Sciatic nerve (tissue), 2 donors: ENCODE results near the gene FGF14. TPM values are rescaled to one million over a fixed set of nuclear protein-coding genes. Genes with fewer than 3 reads are reported as not detected.
"Not testable (repeated sequence)": the region's sequence is repeated elsewhere in the genome, so short reads cannot be mapped to it uniquely, and the experiment has no call there.

ENCODE experiments used
- ATAC-seq: fragments of 200-7000 bp; cut with Tn5 transposase; one replicate; pipeline ENCODE4 v1.9.1; 2020; ENCODE audit warnings: mild to moderate bottlenecking, moderate library complexity
- DNase-seq: peaks from one replicate; pipeline ENCODE4 v3.0.0-alpha.2; 2020; ENCODE audit warnings: low spot score
- intact Hi-C: fragments of 100-400 bp; cut with DNase I; formaldehyde crosslinking; loops from one replicate; pipeline ENCODE4 v1.14.2; 2022
- total RNA-seq: library from RNA; stranded (reverse); fragmentation: NEBNext Ultra II Directional; extraction: Animal tissue kit (Norgen Biotek cat#: 25700); gene quantifications from one replicate; pipeline ENCODE4 v1.2.1, GENCODE V29; 2021
- donor health status: DM: no; HTN: no; CAD: no.
- donor health status: DM: no; HTN: no; CAD: no.

Gene FGF14
- total RNA-seq, 1 donor from 2014 or later, result 1.4 TPM

GRCh38 chr13:102028868-102029267 is 373.0 kb downstream of the FGF14 start:
- no peak for DNase-seq
- intact Hi-C loops, result no loop called here
- no peak for ATAC-seq

GRCh38 chr13:102028206-102028605 is 373.6 kb downstream of the FGF14 start:
- ATAC-seq (no peak), DNase-seq (no peak)
- intact Hi-C loops, result no loop called here

- DNase-seq, result no peak
- intact Hi-C loops, result no loop called here
- no peak for ATAC-seq
These were observed 380.1 kb downstream of the FGF14 start for GRCh38 chr13:102021777-102022176.

- DNase-seq (no peak), ATAC-seq (no peak)
- intact Hi-C loops, result no loop called here
These were observed 381.1 kb downstream of the FGF14 start for GRCh38 chr13:102020611-102021216.

GRCh38 chr13:102018716-102019115 is 383.1 kb downstream of the FGF14 start:
- intact Hi-C loops, result no loop called here
- no peak for DNase-seq
- no peak for ATAC-seq

- intact Hi-C loops, result no loop called here
- DNase-seq (no peak), ATAC-seq (no peak)
These were observed 384.6 kb downstream of the FGF14 start for GRCh38 chr13:102017248-102017647.

GRCh38 chr13:102012299-102013293 is 389.3 kb downstream of the FGF14 start:
- DNase-seq (no peak), ATAC-seq (no peak)
- intact Hi-C loops, result no loop called here

GRCh38 chr13:102011455-102011854 is 390.4 kb downstream of the FGF14 start:
- intact Hi-C loops, DNase-seq, ATAC-seq: not testable (repeated sequence)

GRCh38 chr13:102003848-102004570 is 397.8 kb downstream of the FGF14 start:
- intact Hi-C loops, result no loop called here
- no peak for DNase-seq
- no peak for ATAC-seq

GRCh38 chr13:102002287-102002686 is 399.6 kb downstream of the FGF14 start:
- intact Hi-C loops, result no loop called here
- no peak for ATAC-seq
- DNase-seq, result no peak

GRCh38 chr13:102000764-102001163 is 401.1 kb downstream of the FGF14 start:
- no peak for DNase-seq
- intact Hi-C loops, result no loop called here
- ATAC-seq, result no peak

- ATAC-seq, result no peak
- DNase-seq, result no peak
- intact Hi-C loops, result no loop called here
These were observed 403.7 kb downstream of the FGF14 start for GRCh38 chr13:101998129-101998528.

- no peak for ATAC-seq
- intact Hi-C loops, result no loop called here
- no peak for DNase-seq
These were observed 404.9 kb downstream of the FGF14 start for GRCh38 chr13:101996954-101997353.

- DNase-seq (no peak), ATAC-seq (no peak)
- intact Hi-C loops, result no loop called here
These were observed 412.0 kb downstream of the FGF14 start for GRCh38 chr13:101989798-101990350.

GRCh38 chr13:101988140-101988539 is 413.7 kb downstream of the FGF14 start:
- intact Hi-C loops, result no loop called here
- no peak for DNase-seq
- ATAC-seq, result no peak

GRCh38 chr13:101986316-101986715 is 415.5 kb downstream of the FGF14 start:
- ATAC-seq (no peak), DNase-seq (no peak)
- intact Hi-C loops, result no loop called here

GRCh38 chr13:101985321-101985720 is 416.5 kb downstream of the FGF14 start:
- ATAC-seq (no peak), DNase-seq (no peak)
- intact Hi-C loops, result no loop called here

GRCh38 chr13:101982903-101983302 is 418.9 kb downstream of the FGF14 start:
- no peak for ATAC-seq
- intact Hi-C loops, result no loop called here
- DNase-seq, result no peak

- intact Hi-C loops, result no loop called here
- ATAC-seq (no peak), DNase-seq (no peak)
These were observed 422.0 kb downstream of the FGF14 start for GRCh38 chr13:101979825-101980224.
